ACC112 (cell line): ENCODE measurements around the gene SLC22A5.
A peak's percentile ranks its signal among the peaks of the same experiment; 100 is the strongest.

Experiments
- H2AFZ ChIP-seq: fragments of 200-600 bp; sonication (generic); one replicate; pipeline ENCODE4 v1.6.0; 2017; ENCODE audit warnings: antibody characterized with exemption, low read length; ENCODE audit not compliant: unreplicated experiment
- H3K27ac ChIP-seq: fragments of 200-600 bp; sonication (generic); 2 replicates; pipeline ENCODE4 v1.5.1; 2014; ENCODE audit warnings: low read depth, mild to moderate bottlenecking, antibody characterized with exemption, low read length, moderate library complexity
- H3K27me3 ChIP-seq: fragments of 200-600 bp; sonication (generic); 2 replicates; pipeline ENCODE4 v1.6.1; 2014; ENCODE audit warnings: mild to moderate bottlenecking, antibody characterized with exemption, low read length, moderate library complexity, mixed read lengths; ENCODE audit not compliant: insufficient read depth
- H3K36me3 ChIP-seq: fragments of 200-600 bp; sonication (generic); 2 replicates; pipeline ENCODE4 v1.6.1; 2016; ENCODE audit warnings: mild to moderate bottlenecking, antibody characterized with exemption, low read length, moderate library complexity, mixed read lengths; ENCODE audit not compliant: insufficient read depth
- H3K4me1 ChIP-seq: fragments of 200-600 bp; sonication (generic); one replicate; pipeline ENCODE4 v1.6.1; 2016; ENCODE audit warnings: low read length, mixed read lengths; ENCODE audit not compliant: insufficient read depth, unreplicated experiment, control insufficient read depth
- H3K4me3 ChIP-seq: fragments of 200-600 bp; sonication (generic); 2 replicates; pipeline ENCODE4 v1.5.1; 2014; ENCODE audit warnings: mild to moderate bottlenecking, low read depth, low read length
- H3K79me2 ChIP-seq: fragments of 200-600 bp; sonication (generic); one replicate; pipeline ENCODE4 v1.6.0; 2016; ENCODE audit warnings: low read length; ENCODE audit not compliant: control insufficient read depth, unreplicated experiment, insufficient read depth

Gene SLC22A5

DNA sequence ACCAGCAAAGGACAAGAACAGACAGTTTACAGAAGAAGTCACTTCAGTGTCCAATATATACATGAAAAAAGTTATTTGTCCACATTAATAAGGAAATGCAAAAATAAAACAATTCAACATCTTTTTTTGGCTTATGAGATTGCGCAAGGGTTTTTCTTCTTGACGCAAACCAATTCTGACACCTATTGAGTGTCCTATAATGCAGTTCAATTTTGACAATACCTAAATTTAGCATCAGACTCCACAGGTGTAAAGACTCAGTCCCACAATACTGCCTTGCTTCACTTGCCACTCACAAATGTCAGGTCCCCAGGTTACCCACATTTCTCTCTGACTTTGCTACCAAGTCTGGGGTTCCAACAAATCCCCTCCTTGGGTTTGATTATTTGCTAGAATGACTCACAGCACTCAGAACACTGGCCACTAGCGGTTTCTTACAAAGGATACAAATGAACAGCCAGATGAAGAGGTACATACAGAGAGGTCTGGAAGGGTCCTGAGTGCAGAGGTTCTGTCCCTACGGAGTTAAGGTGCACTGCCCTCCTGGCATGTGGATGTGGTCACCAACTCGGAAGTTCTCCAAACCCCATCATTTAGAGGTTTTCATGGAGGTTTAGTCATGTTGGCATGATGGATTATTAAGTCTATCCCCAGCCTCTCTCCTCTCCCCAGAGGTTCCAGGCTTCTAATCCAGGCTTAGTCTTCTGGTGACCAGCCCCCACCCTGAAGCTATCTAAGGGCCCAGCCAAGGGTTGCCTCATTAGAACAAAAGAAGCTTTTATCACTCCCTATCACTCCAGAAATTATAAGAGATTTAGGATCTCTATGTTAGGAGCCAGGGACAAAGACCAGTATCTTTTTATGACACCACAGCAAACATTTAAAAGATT is 27.0 kb upstream of the SLC22A5 start:
- Histone ChIP-seq H3K27ac (no peak overlapping the region), H3K27me3 (no peaks in the 10 kb centered on the region), H2AFZ (no peak overlapping the region), H3K36me3 (peaks cover 10% of the 10 kb centered on the region; the same call in 1 of the 2 replicates), H3K4me1 (no peaks in the 10 kb centered on the region), H3K79me2 (no peaks in the 10 kb centered on the region), H3K4me3 (no peak overlapping the region)

DNA sequence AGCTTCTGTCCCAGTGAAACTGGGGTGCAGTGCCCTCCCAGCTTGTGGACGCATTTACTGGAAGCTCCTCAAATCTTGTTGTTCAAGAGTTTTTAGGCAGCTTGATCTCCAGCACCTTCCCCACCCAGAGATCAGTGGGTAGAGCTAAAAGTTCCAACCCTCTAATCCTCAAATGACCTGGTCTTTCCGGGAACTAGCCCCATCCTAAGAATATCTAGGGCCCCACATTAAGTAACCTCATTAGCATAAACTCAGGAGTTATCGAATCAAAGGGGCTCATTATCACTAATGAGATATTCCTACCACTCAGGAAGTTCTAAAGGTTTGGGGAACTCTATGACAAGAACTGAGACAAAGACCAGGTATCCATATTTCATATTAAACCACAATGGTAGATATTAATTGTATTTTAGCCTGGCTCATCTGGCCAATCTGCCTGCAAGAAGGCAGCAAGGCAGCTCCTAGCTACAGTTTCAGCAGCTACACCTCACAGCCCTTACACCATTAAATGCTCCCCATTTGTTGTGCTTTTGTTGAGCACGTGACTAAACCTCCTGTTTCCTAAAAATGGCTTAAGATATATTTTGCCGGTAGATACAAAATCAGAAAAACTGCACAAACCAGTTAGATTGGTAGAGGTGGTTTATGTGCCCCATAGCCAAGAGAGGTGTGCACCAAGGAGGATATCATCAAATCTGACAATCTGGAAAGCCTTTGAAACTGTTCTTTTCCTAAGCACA is 24.6 kb upstream of the SLC22A5 start:
- Histone ChIP-seq H3K27me3 (no peaks in the 10 kb centered on the region), H3K27ac (no peak overlapping the region), H2AFZ (no peak overlapping the region)

DNA sequence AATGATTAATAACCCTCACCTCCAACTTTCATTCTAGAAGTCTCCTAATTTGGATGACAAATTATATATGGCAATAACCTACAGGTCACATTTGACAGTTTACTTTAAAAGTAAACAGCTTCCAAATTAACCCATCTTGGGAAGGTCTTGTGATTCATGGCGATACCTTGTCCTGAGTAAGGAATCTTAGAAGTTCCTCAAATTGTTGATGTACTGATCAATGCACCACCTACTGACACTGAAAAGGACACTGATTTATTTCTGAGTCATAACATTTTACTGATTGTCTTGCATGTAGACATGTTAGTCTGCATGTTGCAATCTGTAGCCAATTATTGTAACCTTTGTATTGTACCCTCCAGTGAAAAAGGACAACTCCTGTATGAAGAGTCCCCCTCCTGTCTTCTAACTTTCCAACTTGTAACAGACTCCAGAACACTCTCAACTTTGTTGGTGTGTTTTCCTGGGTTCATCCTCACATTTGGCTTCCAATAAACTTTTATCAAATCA is 16.0 kb upstream of the SLC22A5 start:
- H3K4me1 ChIP-seq = peaks cover 5% of the 10 kb centered on the region
- H3K27me3 ChIP-seq = no peaks in the 10 kb centered on the region
- H3K27ac ChIP-seq = no peak overlapping the region
- no peak overlapping the region for H3K4me3 ChIP-seq
- H3K79me2 ChIP-seq = no peaks in the 10 kb centered on the region
- H2AFZ ChIP-seq = no peak overlapping the region
- peaks cover 3% of the 10 kb centered on the region; the same call in 1 of the 2 replicates for H3K36me3 ChIP-seq

More for the DNA sequence above, 24.6 kb upstream of the SLC22A5 start:
- Histone ChIP-seq H3K4me1 (no peaks in the 10 kb centered on the region), H3K79me2 (no peaks in the 10 kb centered on the region), H3K36me3 (peaks cover 10% of the 10 kb centered on the region; the same call in 1 of the 2 replicates), H3K4me3 (no peak overlapping the region)

DNA sequence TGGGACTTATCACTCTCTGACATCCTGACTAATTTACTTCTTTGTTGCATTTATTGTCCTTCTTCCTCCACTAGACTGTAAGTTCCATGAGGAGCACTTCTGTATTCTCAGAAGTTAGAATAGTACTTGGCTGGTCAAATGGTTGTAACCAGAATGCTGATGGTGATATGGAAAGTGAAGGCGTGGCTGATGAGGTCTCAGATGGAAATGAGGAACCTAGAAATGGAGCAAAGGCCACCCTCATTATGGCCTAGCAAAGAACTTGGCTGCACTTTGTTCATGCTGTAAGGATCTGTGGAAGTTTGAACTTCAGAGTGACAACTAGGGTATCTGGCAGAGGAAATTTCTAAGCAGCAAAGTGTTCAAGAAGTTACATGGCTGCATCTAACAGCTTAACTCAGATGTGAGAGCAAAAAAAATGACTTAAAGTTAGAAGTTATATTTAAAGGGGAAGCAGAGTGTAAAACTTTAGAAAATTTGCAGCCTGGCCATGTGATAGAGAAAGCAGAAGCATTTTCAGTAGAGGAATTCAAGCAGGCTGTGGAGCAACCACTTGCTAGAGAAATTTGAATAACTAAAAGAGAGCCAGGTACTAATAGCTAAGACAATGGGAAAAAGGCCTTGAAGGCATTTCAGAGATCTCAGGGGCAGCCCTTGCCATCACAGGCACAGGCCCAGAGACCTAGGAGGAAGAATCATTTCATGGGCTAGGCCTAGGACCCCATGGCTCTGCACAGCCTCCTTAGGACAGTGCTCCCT is 14.9 kb upstream of the SLC22A5 start:
- H3K4me1 ChIP-seq = peaks cover 5% of the 10 kb centered on the region
- H3K27ac ChIP-seq = no peak overlapping the region
- H3K27me3 ChIP-seq = no peaks in the 10 kb centered on the region
- H3K79me2 ChIP-seq = no peaks in the 10 kb centered on the region
- no peak overlapping the region for H2AFZ ChIP-seq
- H3K36me3 ChIP-seq = no peaks in the 10 kb centered on the region
- no peak overlapping the region for H3K4me3 ChIP-seq

DNA sequence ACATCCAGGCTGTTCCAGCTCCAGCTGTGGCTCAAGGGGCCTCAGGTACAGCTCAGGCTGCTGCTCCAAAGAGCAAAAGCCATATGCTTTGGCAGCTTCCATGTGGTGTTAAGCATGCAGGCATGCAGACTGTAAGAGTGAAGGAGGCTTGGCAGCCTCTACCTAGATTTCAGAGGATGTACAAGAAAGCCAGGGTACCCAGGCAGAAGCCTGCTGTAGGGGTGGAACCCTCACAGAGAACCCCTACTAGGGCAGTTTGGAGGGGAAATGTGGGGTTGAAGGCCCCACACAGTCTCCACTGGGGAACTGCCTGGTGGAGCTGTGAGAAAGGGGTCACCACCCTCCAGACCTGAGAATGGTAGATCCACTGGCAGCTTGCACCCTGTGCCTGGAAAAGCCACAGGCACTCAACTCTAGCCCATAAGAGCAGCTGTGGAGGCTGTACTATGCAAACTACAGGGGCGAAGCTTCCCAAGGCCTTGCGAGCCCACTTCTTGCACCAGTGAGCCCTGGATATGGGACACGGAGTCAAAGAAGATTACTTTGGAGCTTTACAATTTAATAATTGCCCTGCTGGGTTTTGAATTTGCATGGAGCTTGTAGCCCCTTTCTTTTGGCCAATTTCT is 14.3 kb upstream of the SLC22A5 start:
- no peak overlapping the region for H3K4me3 ChIP-seq
- H3K27ac ChIP-seq = no peak overlapping the region
- peaks cover 5% of the 10 kb centered on the region for H3K4me1 ChIP-seq
- H3K79me2 ChIP-seq = no peaks in the 10 kb centered on the region
- no peaks in the 10 kb centered on the region for H3K27me3 ChIP-seq
- no peak overlapping the region for H2AFZ ChIP-seq
- no peaks in the 10 kb centered on the region for H3K36me3 ChIP-seq

DNA sequence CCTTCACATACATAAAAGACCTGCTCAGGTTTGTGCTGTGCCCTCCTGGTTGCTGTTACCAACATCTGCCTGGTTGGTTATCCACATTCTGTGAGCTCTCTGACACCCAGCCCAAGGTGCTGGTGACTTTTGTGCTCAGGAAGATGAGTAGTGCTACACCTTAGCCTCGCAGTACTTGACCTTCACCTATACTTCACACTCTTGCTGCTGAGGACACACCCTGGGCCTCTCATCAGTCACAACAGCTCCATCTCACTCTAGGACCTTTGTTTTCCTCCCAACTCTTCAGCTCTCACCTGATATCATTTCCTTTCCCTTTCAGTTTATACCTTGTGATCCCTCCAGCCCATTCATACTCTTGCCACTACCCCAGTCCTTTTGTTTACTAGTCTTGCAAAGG is 10.7 kb upstream of the SLC22A5 start:
- no peaks in the 10 kb centered on the region for H3K27me3 ChIP-seq
- no peaks in the 10 kb centered on the region for H3K36me3 ChIP-seq
- H3K4me1 ChIP-seq = peaks cover 21% of the 10 kb centered on the region
- no peak overlapping the region for H3K27ac ChIP-seq
- no peaks in the 10 kb centered on the region for H3K79me2 ChIP-seq
- no peak overlapping the region for H2AFZ ChIP-seq
- no peak overlapping the region for H3K4me3 ChIP-seq

DNA sequence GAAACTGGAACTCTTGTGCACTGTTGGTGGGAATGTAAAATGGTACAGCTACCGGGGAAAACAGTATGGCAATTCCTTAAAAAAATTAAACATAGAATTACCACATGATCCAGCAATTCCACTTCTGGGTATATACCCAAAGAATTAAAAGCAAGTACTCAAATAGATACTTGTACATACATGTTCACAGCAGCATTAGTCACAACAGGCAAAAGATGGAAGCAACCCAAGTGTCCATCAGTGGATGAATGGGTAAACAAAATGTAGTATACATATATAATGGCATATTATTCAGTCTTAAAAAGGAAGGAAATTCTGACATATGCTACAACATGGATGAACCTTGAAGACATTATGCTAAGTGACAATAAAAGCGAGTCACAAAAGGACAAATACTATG is 7.4 kb upstream of the SLC22A5 start:
- no peaks in the 10 kb centered on the region for H3K79me2 ChIP-seq
- H3K27ac ChIP-seq = no peak overlapping the region
- no peak overlapping the region for H2AFZ ChIP-seq
- H3K4me1 ChIP-seq = peaks cover 34% of the 10 kb centered on the region
- no peaks in the 10 kb centered on the region for H3K27me3 ChIP-seq
- H3K36me3 ChIP-seq = no peaks in the 10 kb centered on the region
- H3K4me3 ChIP-seq = no peak overlapping the region

DNA sequence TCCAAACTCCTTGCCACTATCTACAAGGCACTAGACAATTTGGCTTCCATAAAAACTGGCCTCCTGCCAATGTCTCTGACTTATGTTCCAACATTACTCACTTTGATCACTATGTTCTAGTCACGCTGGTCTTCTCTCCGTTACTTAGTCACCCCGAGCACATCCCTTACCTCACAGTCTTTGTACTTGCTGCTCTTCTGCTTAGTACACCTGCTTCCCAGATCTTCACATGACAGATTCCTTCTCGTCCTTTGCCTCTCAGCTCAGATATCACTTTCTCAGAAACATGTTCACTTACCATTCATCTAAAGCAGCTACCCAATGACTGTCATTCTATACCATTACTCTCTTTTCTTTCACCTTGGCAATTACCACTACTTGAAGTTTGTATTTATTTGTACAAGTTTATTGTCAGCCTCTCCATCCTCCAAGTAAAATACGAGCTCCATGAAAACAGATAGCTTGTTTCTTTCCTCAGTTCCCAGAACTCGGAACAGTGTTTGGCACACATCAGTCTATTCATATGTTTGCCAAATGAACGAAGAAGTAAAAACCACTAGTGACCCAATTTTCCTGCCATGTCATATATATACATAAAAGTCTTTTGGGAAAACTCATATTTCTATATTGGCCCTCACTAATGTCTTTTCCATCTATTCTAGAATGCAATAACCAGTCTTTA is 5.9 kb upstream of the SLC22A5 start:
- H3K79me2 ChIP-seq = no peaks in the 10 kb centered on the region
- no peak overlapping the region for H2AFZ ChIP-seq
- no peaks in the 10 kb centered on the region for H3K36me3 ChIP-seq
- H3K4me1 ChIP-seq = peaks cover 43% of the 10 kb centered on the region
- peak overlapping the region; percentile 8; the same call in 1 of the 2 replicates for H3K4me3 ChIP-seq
- H3K27ac ChIP-seq = peak overlapping the region; percentile 87
- no peaks in the 10 kb centered on the region for H3K27me3 ChIP-seq

DNA sequence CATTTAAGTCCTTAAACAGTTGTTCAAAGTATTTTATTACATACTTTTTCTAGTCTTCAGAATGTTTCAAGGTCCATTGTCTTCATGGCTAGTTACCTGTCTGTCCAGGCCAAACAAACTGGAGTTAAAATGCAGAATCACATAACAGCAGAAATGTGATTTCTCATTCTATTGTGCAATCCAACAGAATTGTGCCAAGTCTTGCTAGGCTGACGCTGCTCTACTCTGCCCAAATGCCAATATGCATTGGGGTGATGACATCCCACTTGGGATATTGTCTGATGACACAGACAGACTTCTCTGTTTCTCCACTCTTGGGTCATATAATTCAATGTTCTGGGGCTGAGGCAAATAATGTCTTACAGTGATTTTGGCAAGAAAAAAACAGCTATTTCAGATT is 5.2 kb upstream of the SLC22A5 start:
- no peak overlapping the region for H2AFZ ChIP-seq
- peak overlapping the region; percentile 87 for H3K27ac ChIP-seq
- no peaks in the 10 kb centered on the region for H3K79me2 ChIP-seq
- peaks cover 43% of the 10 kb centered on the region for H3K4me1 ChIP-seq
- H3K36me3 ChIP-seq = no peaks in the 10 kb centered on the region
- peak overlapping the region; percentile 22; the same call in 1 of the 2 replicates for H3K4me3 ChIP-seq
- H3K27me3 ChIP-seq = no peaks in the 10 kb centered on the region
